PC-3 (cell line): ENCODE data around the gene LKAAEAR1. TPM values are rescaled to one million over a fixed set of nuclear protein-coding genes. Genes with fewer than 3 reads are reported as not detected.

Source experiments
- ATAC-seq: fragments of 200-7000 bp; cut with Tn5 transposase; 2 replicates; pipeline ENCODE4 v1.9.1; 2020; ENCODE audit warnings: mild to moderate bottlenecking, moderate library complexity
- BruUV-seq: library from RNA; stranded (reverse); fragments of 400-500 nt; replicated peaks from 2 replicates; lab custom pipeline; 2021; lab: Mats Ljungman, UMichigan
- CTCF ChIA-PET: fragments of 300-600 bp; sonication (Branson Sonifier 250); formaldehyde crosslinking; loops from one replicate; lab custom pipeline; 2022; ENCODE audit warnings: antibody characterized with exemption; lab: Charles Lee
- POLR2A ChIA-PET: fragments of 300-600 bp; sonication (Branson Sonifier 250); formaldehyde crosslinking; loops from one replicate; lab custom pipeline; 2022; ENCODE audit warnings: antibody characterized with exemption; ENCODE audit not compliant: unreplicated experiment; lab: Charles Lee
- DNase-seq: peaks from one replicate; pipeline ENCODE4 v3.0.0-alpha.2; 2015
- H2AFZ ChIP-seq: fragments of 300-600 bp; sonication (generic); 2 replicates; pipeline ENCODE4 v1.6.0; 2016; ENCODE audit warnings: antibody characterized with exemption, low read length
- H3F3A ChIP-seq: fragments of 300-600 bp; sonication (generic); one replicate; pipeline ENCODE4 v1.6.0; 2017; ENCODE audit warnings: antibody characterized with exemption, low read length, control low read depth, mild to moderate bottlenecking; ENCODE audit not compliant: unreplicated experiment
- H3K27ac ChIP-seq: fragments of 300-600 bp; sonication (generic); 2 replicates; pipeline ENCODE4 v1.5.1; 2016; ENCODE audit warnings: mild to moderate bottlenecking, low read length
- H3K27me3 ChIP-seq: fragments of 300-600 bp; sonication (generic); 2 replicates; pipeline ENCODE4 v1.6.1; 2016; ENCODE audit warnings: low read length, mixed read lengths
- H3K36me3 ChIP-seq: fragments of 300-600 bp; sonication (generic); 2 replicates; pipeline ENCODE4 v1.6.1; 2016; ENCODE audit warnings: low read depth, mixed run types, low read length, mixed read lengths
- H3K4me1 ChIP-seq: fragments of 300-600 bp; sonication (generic); 2 replicates; pipeline ENCODE4 v1.5.1; 2016; ENCODE audit warnings: low read length; ENCODE audit not compliant: insufficient read depth
- H3K4me2 ChIP-seq: fragments of 300-600 bp; sonication (generic); 2 replicates; pipeline ENCODE4 v1.6.0; 2016; ENCODE audit warnings: low read length
- H3K4me3 ChIP-seq: fragments of 300-600 bp; sonication (generic); 2 replicates; pipeline ENCODE4 v1.5.1; 2016; ENCODE audit warnings: mild to moderate bottlenecking, low read length, mixed read lengths
- H3K79me2 ChIP-seq: fragments of 300-600 bp; sonication (generic); 2 replicates; pipeline ENCODE4 v1.6.1; 2017; ENCODE audit warnings: low read length, mixed read lengths
- H3K9ac ChIP-seq: fragments of 300-600 bp; sonication (generic); 2 replicates; pipeline ENCODE4 v1.6.0; 2016; ENCODE audit warnings: mild to moderate bottlenecking, low read length
- H3K9me2 ChIP-seq: fragments of 300-600 bp; sonication (generic); replicated peaks from 2 replicates; pipeline ENCODE4 v1.6.1; 2016; ENCODE audit warnings: mixed run types, low read length, mixed read lengths
- H3K9me3 ChIP-seq: fragments of 300-600 bp; sonication (generic); 2 replicates; pipeline ENCODE4 v1.6.1; 2016; ENCODE audit warnings: low read length, mixed read lengths
- H4K20me1 ChIP-seq: fragments of 300-600 bp; sonication (generic); 2 replicates; pipeline ENCODE4 v1.6.1; 2016; ENCODE audit warnings: low read length, mixed read lengths
- CTCF ChIP-seq: fragments of 300-600 bp; sonication (generic); conservative IDR thresholded peaks from 2 replicates; pipeline ENCODE4 v1.5.1; 2017; ENCODE audit warnings: antibody characterized with exemption, low read depth, mild to moderate bottlenecking, low read length
- EZH2 ChIP-seq: fragments of 300-600 bp; sonication (generic); IDR thresholded peaks from one replicate; pipeline ENCODE4 v1.6.1; 2017; ENCODE audit warnings: antibody characterized with exemption, mild to moderate bottlenecking, low read length; ENCODE audit not compliant: unreplicated experiment
- EZH2phosphoT487 ChIP-seq: fragments of 300-600 bp; sonication (generic); IDR thresholded peaks from 2 replicates; pipeline ENCODE4 v1.6.1; 2018; ENCODE audit warnings: mild to moderate bottlenecking, antibody characterized with exemption, low read length, borderline replicate concordance
- intact Hi-C: fragments of 100-400 bp; cut with micrococcal nuclease; formaldehyde crosslinking; loops from 2 replicates; pipeline ENCODE4 v1.9.0; 2023
- total RNA-seq: library from RNA; depleted of rRNA; stranded (reverse); fragments of >200 nt; gene quantifications from 2 replicates; pipeline ENCODE4 v1.2.3, GENCODE V29; 2014

The LKAAEAR1 gene
- total RNA-seq, 1 experiment from 2014 or later, result 1.1 TPM

- DNase-seq (no peak), ATAC-seq (no peak)
- H3K27ac ChIP-seq, result no peak overlapping the region
- intact Hi-C loops, result no loop called here
- CTCF ChIA-PET, result no interaction called here
- H2AFZ ChIP-seq, result no peak overlapping the region
- H3K9me3 ChIP-seq, result no peaks in the 10 kb centered on the region
- no peaks in the 10 kb centered on the region for H3K9me2 ChIP-seq
- no peak overlapping the region for H3K4me2 ChIP-seq
- H3K4me3 ChIP-seq, result no peak overlapping the region
- POLR2A ChIA-PET, result interaction anchor here (0.7 kb wide), 1 partner anchor 109 kb away, joined by 3 read pairs; no protein-coding TSS in a partner anchor
- no peaks in the 10 kb centered on the region for H3K79me2 ChIP-seq
- no peaks in the 10 kb centered on the region for H3K36me3 ChIP-seq
- 0 out of 2 replicates have a peak, but pooled peaks cover 7% of the 10 kb centered on the region for H3K27me3 ChIP-seq
- no peak overlapping the region for H3K9ac ChIP-seq
- H3F3A ChIP-seq, result no peaks in the 10 kb centered on the region
- H3K4me1 ChIP-seq, result no peaks in the 10 kb centered on the region
- no TSS peak for BruUV-seq
- TF ChIP-seq EZH2 (no peak), CTCF (no peak), EZH2phosphoT487 (no peak)
- no peaks in the 10 kb centered on the region for H4K20me1 ChIP-seq
These were observed 15.0 kb upstream of the LKAAEAR1 start for GRCh38 chr20:64099086-64099786.

- no peaks in the 10 kb centered on the region for H3K9me2 ChIP-seq
- H3K9me3 ChIP-seq, result no peaks in the 10 kb centered on the region
- no peaks in the 10 kb centered on the region for H4K20me1 ChIP-seq
- no peak overlapping the region for H3K4me2 ChIP-seq
- no peaks in the 10 kb centered on the region for H3K36me3 ChIP-seq
- H3K27ac ChIP-seq, result no peak overlapping the region
- H3K9ac ChIP-seq, result no peak overlapping the region
- H3F3A ChIP-seq, result no peaks in the 10 kb centered on the region
- H3K4me3 ChIP-seq, result no peak overlapping the region
- ChIA-PET CTCF (no interaction called here), POLR2A (interaction anchor here (0.7 kb wide), 1 partner anchor 108 kb away, joined by 3 read pairs; no protein-coding TSS in a partner anchor)
- BruUV-seq, result no TSS peak
- H3K27me3 ChIP-seq, result 0 out of 2 replicates have a peak, but pooled peaks cover 7% of the 10 kb centered on the region
- TF ChIP-seq CTCF (no peak), EZH2 (no peak), EZH2phosphoT487 (no peak)
- no peak for DNase-seq
- no peaks in the 10 kb centered on the region for H3K4me1 ChIP-seq
- H3K79me2 ChIP-seq, result no peaks in the 10 kb centered on the region
- ATAC-seq, result no peak
- H2AFZ ChIP-seq, result no peak overlapping the region
- intact Hi-C loops, result no loop called here
These were observed 14.3 kb upstream of the LKAAEAR1 start for GRCh38 chr20:64098471-64099013.

- Histone ChIP-seq H2AFZ (no peak overlapping the region), H4K20me1 (no peaks in the 10 kb centered on the region), H3K4me3 (no peak overlapping the region), H3K4me2 (no peak overlapping the region), H3K27me3 (0 out of 2 replicates have a peak, but pooled peaks cover 3% of the 10 kb centered on the region), H3K9me3 (no peaks in the 10 kb centered on the region), H3K9ac (no peak overlapping the region), H3F3A (no peaks in the 10 kb centered on the region), H3K79me2 (no peaks in the 10 kb centered on the region), H3K9me2 (no peaks in the 10 kb centered on the region), H3K27ac (no peak overlapping the region), H3K4me1 (no peaks in the 10 kb centered on the region), H3K36me3 (no peaks in the 10 kb centered on the region)
- ATAC-seq (no peak), DNase-seq (no peak)
- intact Hi-C loops, result no loop called here
- ChIA-PET CTCF (no interaction called here), POLR2A (no interaction called here)
- TF ChIP-seq EZH2 (no peak), CTCF (no peak), EZH2phosphoT487 (no peak)
- no TSS peak for BruUV-seq
These were observed 12.3 kb upstream of the LKAAEAR1 start for GRCh38 chr20:64096535-64096934.
